OCI-LY3 (cell line): ENCODE results near the gene DAGLA.

ENCODE experiments used
- H2AFZ ChIP-seq: fragments of 200-600, 300-600 bp; shearing (Covaris generic); 2 replicates; pipeline ENCODE4 v1.6.0; 2014; ENCODE audit warnings: antibody characterized with exemption, low read depth, low read length
- H3K27ac ChIP-seq: fragments of 200-600, 300-600 bp; sonication (generic); 2 replicates; pipeline ENCODE4 v1.5.1; 2014; ENCODE audit warnings: mild to moderate bottlenecking, low read length, moderate library complexity, mixed read lengths
- H3K27me3 ChIP-seq: fragments of 200-600, 300-600 bp; sonication (generic); 2 replicates; pipeline ENCODE4 v1.6.1; 2014; ENCODE audit warnings: low read depth, low read length, mixed read lengths
- H3K36me3 ChIP-seq: fragments of 200-600, 300-600 bp; sonication (generic); replicated peaks from 2 replicates; pipeline ENCODE3; 2014; ENCODE audit warnings: low read depth, low read length, mixed read lengths
- H3K4me1 ChIP-seq: fragments of 300-600, 200-600 bp; sonication (generic); 2 replicates; pipeline ENCODE4 v1.6.1; 2014; ENCODE audit warnings: low read length, mixed read lengths
- H3K4me2 ChIP-seq: fragments of 200-600, 300-600 bp; sonication (generic); 2 replicates; pipeline ENCODE4 v1.6.1; 2014; ENCODE audit warnings: low read length, mixed read lengths
- H3K4me3 ChIP-seq: fragments of 300-600, 200-600 bp; sonication (generic); 2 replicates; pipeline ENCODE4 v1.5.1; 2014; ENCODE audit warnings: antibody characterized with exemption, mild to moderate bottlenecking, low read length, moderate library complexity
- H3K79me2 ChIP-seq: fragments of 300-600, 200-600 bp; shearing (Covaris generic); 2 replicates; pipeline ENCODE4 v1.6.1; 2014; ENCODE audit warnings: mild to moderate bottlenecking, low read length, mixed read lengths
- H3K9ac ChIP-seq: fragments of 300-600, 200-600 bp; shearing (Covaris generic); 2 replicates; pipeline ENCODE4 v1.6.0; 2014; ENCODE audit warnings: mild to moderate bottlenecking, low read length, moderate library complexity
- H3K9me3 ChIP-seq: fragments of 200-600, 300-600 bp; shearing (Covaris generic); 2 replicates; pipeline ENCODE4 v1.6.1; 2014; ENCODE audit warnings: low read length, mixed read lengths; ENCODE audit not compliant: insufficient read depth
- H4K20me1 ChIP-seq: fragments of 200-600, 300-600 bp; sonication (generic); 2 replicates; pipeline ENCODE4 v1.6.1; 2016; ENCODE audit warnings: low read length, mixed read lengths; ENCODE audit not compliant: insufficient read depth
- EZH2phosphoT487 ChIP-seq: fragments of 200-600 bp; shearing (Covaris generic); IDR thresholded peaks from 2 replicates; pipeline ENCODE4 v1.6.1; 2018; ENCODE audit warnings: antibody characterized with exemption, mixed run types, low read depth
- TF ChIP-seq, protein P1 (sequence below): fragments of 200-600, 300-600 bp; sonication (generic); IDR thresholded peaks from 2 replicates; pipeline ENCODE4 v1.5.1; 2014; ENCODE audit warnings: antibody characterized with exemption, low read length, low read depth

DAGLA gene

DNA sequence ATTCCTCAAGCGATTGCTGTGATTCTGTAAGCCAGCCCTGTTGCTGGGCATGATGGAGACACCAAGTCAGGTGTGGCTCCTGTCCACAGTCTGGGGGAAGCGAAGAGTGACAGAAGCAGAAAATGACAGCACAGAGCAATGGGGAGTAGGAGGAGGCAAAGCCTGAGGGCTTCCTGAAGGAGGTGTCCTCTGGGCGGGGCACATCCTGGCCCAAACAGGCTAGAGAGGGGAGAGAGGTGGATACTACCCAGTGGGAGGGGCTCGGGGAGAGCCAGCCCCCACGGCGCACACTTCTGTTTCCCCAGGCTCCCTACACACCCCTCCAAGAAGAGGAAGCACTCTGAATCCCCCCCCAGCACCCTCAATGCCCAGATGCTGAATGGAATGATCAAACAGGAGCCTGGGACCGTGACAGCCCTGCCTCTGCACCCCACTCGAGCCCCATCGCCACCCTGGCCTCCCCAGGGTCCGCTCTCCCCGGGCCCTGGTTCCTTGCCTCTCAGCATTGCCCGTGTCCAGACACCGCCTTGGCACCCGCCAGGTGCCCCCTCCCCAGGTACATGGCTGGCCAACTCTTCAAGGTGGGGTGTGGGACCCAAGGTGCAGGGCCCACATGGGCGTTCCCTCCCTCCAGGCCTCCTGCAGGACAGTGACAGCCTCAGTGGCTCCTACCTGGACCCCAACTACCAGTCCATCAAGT, 91.2 kb downstream of the DAGLA start:
- H4K20me1 ChIP-seq = no peaks in the 10 kb centered on the region
- no peak overlapping the region for H2AFZ ChIP-seq
- no peaks in the 10 kb centered on the region for H3K36me3 ChIP-seq
- H3K4me2 ChIP-seq = no peak overlapping the region
- H3K27me3 ChIP-seq = no peaks in the 10 kb centered on the region
- H3K4me1 ChIP-seq = no peaks in the 10 kb centered on the region; the same call in 1 of the 2 replicates
- no peak overlapping the region for H3K27ac ChIP-seq
- H3K9ac ChIP-seq = no peak overlapping the region
- H3K79me2 ChIP-seq = no peaks in the 10 kb centered on the region
- no peaks in the 10 kb centered on the region for H3K9me3 ChIP-seq
- TF ChIP-seq EZH2phosphoT487 = no peak
- TF ChIP-seq, protein P1, sequence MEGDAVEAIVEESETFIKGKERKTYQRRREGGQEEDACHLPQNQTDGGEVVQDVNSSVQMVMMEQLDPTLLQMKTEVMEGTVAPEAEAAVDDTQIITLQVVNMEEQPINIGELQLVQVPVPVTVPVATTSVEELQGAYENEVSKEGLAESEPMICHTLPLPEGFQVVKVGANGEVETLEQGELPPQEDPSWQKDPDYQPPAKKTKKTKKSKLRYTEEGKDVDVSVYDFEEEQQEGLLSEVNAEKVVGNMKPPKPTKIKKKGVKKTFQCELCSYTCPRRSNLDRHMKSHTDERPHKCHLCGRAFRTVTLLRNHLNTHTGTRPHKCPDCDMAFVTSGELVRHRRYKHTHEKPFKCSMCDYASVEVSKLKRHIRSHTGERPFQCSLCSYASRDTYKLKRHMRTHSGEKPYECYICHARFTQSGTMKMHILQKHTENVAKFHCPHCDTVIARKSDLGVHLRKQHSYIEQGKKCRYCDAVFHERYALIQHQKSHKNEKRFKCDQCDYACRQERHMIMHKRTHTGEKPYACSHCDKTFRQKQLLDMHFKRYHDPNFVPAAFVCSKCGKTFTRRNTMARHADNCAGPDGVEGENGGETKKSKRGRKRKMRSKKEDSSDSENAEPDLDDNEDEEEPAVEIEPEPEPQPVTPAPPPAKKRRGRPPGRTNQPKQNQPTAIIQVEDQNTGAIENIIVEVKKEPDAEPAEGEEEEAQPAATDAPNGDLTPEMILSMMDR = no peak
- no peak overlapping the region for H3K4me3 ChIP-seq

DNA sequence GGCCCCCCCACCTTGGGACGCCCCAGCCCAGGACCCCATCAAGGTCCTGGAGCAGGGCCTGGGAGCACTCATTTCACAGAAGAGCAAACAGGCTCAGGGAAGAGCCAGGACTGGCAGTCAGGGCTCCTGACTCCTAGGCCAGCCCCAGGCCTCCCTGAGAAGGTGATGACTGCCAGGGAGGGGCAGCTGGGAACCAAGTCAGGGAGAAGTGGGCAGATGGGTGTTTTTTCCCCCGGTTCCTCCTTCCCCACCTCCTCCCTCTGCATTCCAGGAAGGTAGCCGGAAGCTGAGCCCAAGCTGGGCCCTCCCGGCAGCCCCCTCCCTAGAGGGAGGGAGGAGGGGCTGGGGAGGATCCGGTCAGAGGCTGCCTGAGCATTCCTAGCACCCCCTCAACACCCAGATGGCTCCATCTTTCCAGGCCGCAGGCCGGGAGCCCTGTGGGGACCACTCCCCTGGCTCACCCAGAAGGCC, 91.8 kb downstream of the DAGLA start:
- Histone ChIP-seq H3K4me2 (no peak overlapping the region), H3K27ac (no peak overlapping the region), H3K36me3 (no peaks in the 10 kb centered on the region), H3K27me3 (no peaks in the 10 kb centered on the region), H3K9ac (no peak overlapping the region), H3K9me3 (no peaks in the 10 kb centered on the region), H3K4me1 (no peaks in the 10 kb centered on the region; the same call in 1 of the 2 replicates), H2AFZ (no peak overlapping the region), H3K79me2 (no peaks in the 10 kb centered on the region), H4K20me1 (no peaks in the 10 kb centered on the region), H3K4me3 (no peak overlapping the region)
- TF ChIP-seq, protein P1 = no peak
- TF ChIP-seq EZH2phosphoT487 = no peak

DNA sequence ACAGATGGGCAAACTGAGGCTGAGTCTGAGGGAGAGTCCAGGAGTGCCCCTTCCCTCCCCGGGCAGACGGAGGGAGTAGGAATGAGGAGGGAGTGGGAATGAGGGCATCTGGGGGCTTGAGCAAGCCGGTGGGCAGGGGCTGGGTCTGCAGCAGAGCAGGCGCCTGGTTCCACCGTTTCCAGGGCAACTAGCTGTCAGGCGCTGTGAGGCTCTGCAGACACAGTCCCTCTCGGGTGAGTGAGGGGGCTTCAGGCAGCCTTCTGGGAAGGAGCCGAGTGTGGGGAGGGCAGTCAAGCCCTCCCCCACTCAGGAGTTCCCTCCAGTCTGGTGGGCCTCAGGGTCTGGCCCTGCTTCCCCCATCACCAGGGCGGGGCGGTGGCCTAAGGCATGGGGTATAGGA, 93.2 kb downstream of the DAGLA start:
- H3K36me3 ChIP-seq = no peaks in the 10 kb centered on the region
- no peaks in the 10 kb centered on the region for H3K9me3 ChIP-seq
- no peak overlapping the region for H3K27ac ChIP-seq
- no peaks in the 10 kb centered on the region for H3K27me3 ChIP-seq
- TF ChIP-seq, protein P1 = no peak
- TF ChIP-seq EZH2phosphoT487 = no peak
- no peaks in the 10 kb centered on the region for H3K79me2 ChIP-seq
- H2AFZ ChIP-seq = no peak overlapping the region
- no peak overlapping the region for H3K4me3 ChIP-seq
- H3K4me1 ChIP-seq = no peaks in the 10 kb centered on the region; the same call in 1 of the 2 replicates
- no peak overlapping the region for H3K4me2 ChIP-seq
- no peaks in the 10 kb centered on the region for H4K20me1 ChIP-seq
- H3K9ac ChIP-seq = no peak overlapping the region

DNA sequence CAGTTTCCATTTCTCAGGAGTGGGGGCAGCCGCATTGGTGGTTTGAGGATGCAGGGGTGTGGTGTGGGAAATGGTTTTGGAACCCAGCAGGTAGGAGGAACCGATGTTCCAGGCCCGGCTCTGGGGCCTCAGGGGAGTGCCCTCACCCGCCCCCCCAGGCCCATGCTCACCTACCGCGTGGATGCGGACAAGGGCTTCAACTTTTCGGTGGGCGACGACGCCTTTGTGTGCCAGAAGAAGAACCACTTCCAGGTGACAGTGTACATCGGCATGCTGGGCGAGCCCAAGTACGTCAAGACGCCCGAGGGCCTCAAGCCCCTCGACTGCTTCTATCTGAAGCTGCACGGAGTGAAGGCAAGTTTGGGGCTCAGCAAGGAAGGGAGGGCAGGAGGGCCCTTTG, 93.6 kb downstream of the DAGLA start:
- H3K27me3 ChIP-seq = no peaks in the 10 kb centered on the region
- H2AFZ ChIP-seq = no peak overlapping the region
- H3K4me3 ChIP-seq = no peak overlapping the region
- no peaks in the 10 kb centered on the region for H3K79me2 ChIP-seq
- TF ChIP-seq, protein P1 = no peak
- no peak overlapping the region for H3K4me2 ChIP-seq
- H3K9ac ChIP-seq = no peak overlapping the region
- H3K9me3 ChIP-seq = no peaks in the 10 kb centered on the region
- H3K4me1 ChIP-seq = no peaks in the 10 kb centered on the region; the same call in 1 of the 2 replicates
- H4K20me1 ChIP-seq = no peaks in the 10 kb centered on the region
- no peak overlapping the region for H3K27ac ChIP-seq
- H3K36me3 ChIP-seq = no peaks in the 10 kb centered on the region
